ENCODE results near the gene MYCN.

Gene MYCN

GRCh38 chr2:15965564-15966019 is 25.2 kb downstream of the MYCN start:
- no peak overlapping the region for H3K27ac ChIP-seq
- DNase-seq (ENCODE audit: low spot score) = no peak
- ChIA-PET CTCF (interaction anchor here (0.6 kb wide), 1 partner anchor 106 kb away, joined by 3 read pairs; no protein-coding TSS in a partner anchor), POLR2A (ENCODE audit: low non-redundant PET) (no interaction called here)
- no peak for TF ChIP-seq CTCF (conservative IDR thresholded peaks at IDR 0.05; ENCODE audit: low read depth)

- POLR2A ChIA-PET (ENCODE audit: low non-redundant PET) = no interaction called here
- H3K27ac ChIP-seq = no peak overlapping the region
- CTCF ChIA-PET = no interaction called here
- DNase-seq (ENCODE audit: low spot score) = no peak
- no peak for TF ChIP-seq CTCF (conservative IDR thresholded peaks at IDR 0.05; ENCODE audit: low read depth)
Observed at GRCh38 chr2:15967415-15968279, 27.3 kb downstream of the MYCN start.

GRCh38 chr2:15968280-15969178 is 28.2 kb downstream of the MYCN start:
- CTCF ChIA-PET = no interaction called here
- no peak for TF ChIP-seq CTCF (conservative IDR thresholded peaks at IDR 0.05; ENCODE audit: low read depth)

GRCh38 chr2:15969214-15969613 is 28.9 kb downstream of the MYCN start:
- no peak for TF ChIP-seq CTCF (conservative IDR thresholded peaks at IDR 0.05; ENCODE audit: low read depth)
- no peak for DNase-seq (ENCODE audit: low spot score)
- POLR2A ChIA-PET (ENCODE audit: low non-redundant PET) = no interaction called here
- no peak overlapping the region for H3K27ac ChIP-seq
- CTCF ChIA-PET = interaction anchor here (0.5 kb wide), 1 partner anchor 313 kb away, joined by 3 read pairs; no protein-coding TSS in a partner anchor

More at GRCh38 chr2:15968280-15969178, 28.2 kb downstream of the MYCN start:
- DNase-seq (ENCODE audit: low spot score) = no peak
- no peak overlapping the region for H3K27ac ChIP-seq
- POLR2A ChIA-PET (ENCODE audit: low non-redundant PET) = no interaction called here

- ChIA-PET CTCF (no interaction called here), POLR2A (ENCODE audit: low non-redundant PET) (no interaction called here)
- no peak overlapping the region for H3K27ac ChIP-seq
- no peak for DNase-seq (ENCODE audit: low spot score)
- TF ChIP-seq CTCF (conservative IDR thresholded peaks at IDR 0.05; ENCODE audit: low read depth) = no peak
Observed at GRCh38 chr2:15970701-15971100, 30.4 kb downstream of the MYCN start.

GRCh38 chr2:15971351-15971750 is 31.0 kb downstream of the MYCN start:
- no peak for DNase-seq (ENCODE audit: low spot score)
- no peak for TF ChIP-seq CTCF (conservative IDR thresholded peaks at IDR 0.05; ENCODE audit: low read depth)
- CTCF ChIA-PET = no interaction called here
- POLR2A ChIA-PET (ENCODE audit: low non-redundant PET) = no interaction called here
- no peak overlapping the region for H3K27ac ChIP-seq

Data from RWPE1 (cell line).